HG03439 (cell line): ENCODE measurements around the gene HYLS1.
"Not testable (repeated sequence)": the region's sequence is repeated elsewhere in the genome, so short reads cannot be mapped to it uniquely, and the experiment has no call there.

Experiments used
- ATAC-seq: cut with Tn5 transposase; IDR thresholded peaks from one replicate; pipeline ENCODE4 v1.9.1; 2021; ENCODE audit warnings: mild to moderate bottlenecking, moderate library complexity; ENCODE audit not compliant: unreplicated experiment

Gene HYLS1

DNA sequence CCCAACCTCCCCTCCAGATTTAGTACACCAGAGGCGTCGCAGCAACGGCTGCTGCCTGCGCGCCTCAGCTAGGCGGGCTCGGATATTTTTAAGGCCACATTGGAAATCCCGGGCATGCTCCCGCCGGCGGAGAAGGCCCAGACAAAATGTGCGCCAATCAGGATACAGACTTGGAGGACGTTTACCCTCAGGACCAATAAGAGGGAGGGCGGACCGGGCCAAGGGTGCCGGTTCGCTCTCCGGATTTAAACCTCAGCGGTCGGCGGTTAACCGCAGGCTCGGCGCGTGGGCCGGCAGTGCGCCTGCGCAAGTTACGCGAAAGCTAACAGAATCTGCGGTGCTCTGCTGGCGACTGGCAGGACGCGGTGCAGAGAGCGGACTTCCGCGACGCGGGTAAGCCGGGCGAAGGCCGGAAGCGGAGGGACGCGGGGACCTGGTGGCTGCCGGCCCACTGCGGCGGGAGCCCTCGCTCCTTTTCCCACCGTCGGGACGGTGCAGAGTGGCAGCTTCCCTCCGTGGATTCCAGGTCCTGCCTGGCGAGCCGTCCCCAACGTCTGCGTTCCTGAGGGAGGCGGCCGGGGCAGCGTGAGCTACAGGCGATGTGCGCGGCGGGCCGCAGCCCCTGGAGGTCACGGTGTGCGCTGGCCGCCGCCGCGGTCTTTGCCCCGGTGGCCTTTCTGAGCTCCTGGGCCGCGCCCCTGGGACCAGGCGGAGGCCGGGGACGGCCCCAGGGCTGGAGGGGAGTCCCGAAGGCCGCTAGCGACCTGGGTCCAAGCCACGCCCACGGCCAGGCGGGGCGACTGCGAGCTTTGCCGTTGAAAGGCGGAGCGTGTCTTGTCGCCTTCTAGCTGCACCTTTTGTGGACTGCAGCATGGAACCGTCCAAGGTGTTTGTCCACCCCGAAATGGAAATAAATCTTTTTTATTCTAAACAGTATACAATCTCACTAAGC, at the start of gene HYLS1:
HYLS1 (plus strand) TSS at position 296 of the 952 bp plus-strand sequence. CDS start 11,701 bp downstream, outside the sequence.
- peak; percentile 91 for ATAC-seq

DNA sequence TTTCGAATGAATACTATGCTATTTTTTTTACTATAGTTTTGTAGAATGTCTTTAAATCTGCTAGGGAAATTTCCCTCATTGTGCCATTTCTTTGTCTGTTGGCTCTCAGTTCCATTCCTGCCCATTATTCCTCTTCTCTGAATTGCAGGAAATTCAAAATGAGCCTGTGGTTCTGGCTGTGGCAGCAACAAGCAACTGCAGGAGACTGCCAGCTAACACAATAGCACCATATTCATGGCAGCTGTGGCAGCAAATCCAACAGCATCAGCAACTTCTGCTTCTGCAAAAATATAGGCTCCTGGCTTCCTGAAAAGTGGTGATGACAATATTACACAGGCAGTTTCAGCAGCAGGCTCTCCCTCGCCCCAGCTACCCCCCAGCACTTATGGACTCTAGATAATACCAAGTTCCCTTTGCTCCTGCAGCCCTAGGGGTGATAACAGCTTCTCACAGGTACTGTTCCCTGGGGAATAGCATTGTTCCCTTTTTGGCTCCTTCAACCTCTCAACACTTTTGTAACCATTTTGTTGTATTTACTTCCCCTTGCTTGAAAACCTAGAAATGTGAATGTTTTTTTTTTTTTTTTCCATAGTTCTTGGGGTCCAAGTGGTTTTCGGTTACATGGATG, 45.0 kb upstream of the HYLS1 start:
- ATAC-seq, result no peak

DNA sequence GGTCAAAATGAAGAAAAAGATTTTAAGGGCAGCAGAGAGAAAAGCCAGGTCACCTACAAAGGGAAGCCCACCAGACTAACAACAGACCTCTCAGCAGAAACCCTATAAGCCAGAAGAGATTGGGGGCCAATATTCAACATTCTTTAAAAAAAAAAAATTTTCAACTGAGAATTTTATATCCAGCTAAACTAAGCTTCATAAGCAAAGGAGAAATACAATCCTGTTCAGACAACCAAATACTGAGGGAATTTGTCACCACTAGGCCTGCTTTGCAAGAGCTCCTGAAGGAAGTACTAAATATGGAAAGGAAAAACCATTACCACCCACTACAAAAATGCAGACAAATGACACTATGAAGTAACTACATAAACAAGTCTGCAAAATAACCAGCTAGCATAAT, 41.3 kb upstream of the HYLS1 start:
- no peak for ATAC-seq

- ATAC-seq, result not testable (repeated sequence)
These were observed 29.8 kb upstream of the HYLS1 start for GRCh38 chr11:125857670-125858069.

DNA sequence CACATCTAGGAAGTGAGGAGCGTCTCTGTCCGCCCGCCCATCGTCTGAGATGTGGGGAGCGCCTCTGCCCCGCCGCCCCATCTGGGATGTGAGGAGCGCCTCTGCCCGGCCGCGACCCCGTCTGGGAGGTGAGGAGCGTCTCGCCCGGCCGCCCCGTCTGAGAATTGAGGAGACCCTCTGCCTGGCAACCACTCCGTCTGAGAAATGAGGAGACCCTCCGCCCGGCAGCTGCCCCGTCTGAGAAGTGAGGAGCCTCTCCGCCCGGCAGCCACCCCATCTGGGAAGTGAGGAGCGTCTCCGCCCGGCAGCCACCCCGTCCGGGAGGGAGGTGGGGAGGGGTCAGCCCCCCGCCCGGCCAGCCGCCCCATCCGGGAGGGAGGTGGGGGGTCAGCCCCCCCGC, 24.7 kb upstream of the HYLS1 start:
- ATAC-seq, result not testable (repeated sequence)

- ATAC-seq, result not testable (repeated sequence)
These were observed 22.1 kb upstream of the HYLS1 start for GRCh38 chr11:125865354-125865753.

GRCh38 chr11:125869521-125869920, 17.9 kb upstream of the HYLS1 start:
- ATAC-seq, result no peak

DNA sequence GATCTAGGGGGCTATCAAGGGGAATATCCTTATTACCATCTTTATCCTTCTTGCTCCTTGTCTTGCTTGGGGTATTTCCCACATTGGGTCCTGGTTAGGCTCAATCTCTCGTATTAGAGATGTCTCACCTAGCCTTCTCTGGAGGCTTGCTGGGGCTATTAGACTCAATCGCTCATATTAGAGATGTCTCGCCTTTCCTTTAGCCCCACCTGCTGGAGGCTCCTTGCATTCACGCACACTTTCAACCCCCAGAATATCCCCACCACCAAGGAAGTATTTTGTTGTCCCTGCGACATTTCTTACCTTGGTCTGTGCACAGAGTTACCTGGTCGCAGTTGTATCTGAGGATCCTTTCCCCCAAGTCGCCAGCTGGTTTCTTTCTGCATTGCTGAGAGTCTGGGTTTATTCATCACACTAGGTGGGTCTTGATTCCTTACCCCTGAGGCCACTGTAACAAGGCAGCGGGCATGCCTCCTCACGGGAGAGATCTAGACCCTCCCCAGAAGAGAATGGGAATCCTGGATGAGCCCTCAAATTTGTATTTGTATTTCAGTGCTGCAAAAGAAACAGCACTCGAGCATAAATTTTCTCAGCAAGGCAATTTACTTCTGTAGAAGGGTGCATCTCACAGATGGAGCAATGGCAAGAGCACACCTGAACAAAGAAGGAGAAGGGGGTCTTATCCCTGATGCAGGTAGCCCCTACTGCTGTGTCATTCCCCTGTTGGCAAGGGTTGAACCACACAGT, 15.9 kb upstream of the HYLS1 start:
- ATAC-seq, result no peak

- ATAC-seq, result no peak
These were observed 15.4 kb upstream of the HYLS1 start for GRCh38 chr11:125872138-125872491.

DNA sequence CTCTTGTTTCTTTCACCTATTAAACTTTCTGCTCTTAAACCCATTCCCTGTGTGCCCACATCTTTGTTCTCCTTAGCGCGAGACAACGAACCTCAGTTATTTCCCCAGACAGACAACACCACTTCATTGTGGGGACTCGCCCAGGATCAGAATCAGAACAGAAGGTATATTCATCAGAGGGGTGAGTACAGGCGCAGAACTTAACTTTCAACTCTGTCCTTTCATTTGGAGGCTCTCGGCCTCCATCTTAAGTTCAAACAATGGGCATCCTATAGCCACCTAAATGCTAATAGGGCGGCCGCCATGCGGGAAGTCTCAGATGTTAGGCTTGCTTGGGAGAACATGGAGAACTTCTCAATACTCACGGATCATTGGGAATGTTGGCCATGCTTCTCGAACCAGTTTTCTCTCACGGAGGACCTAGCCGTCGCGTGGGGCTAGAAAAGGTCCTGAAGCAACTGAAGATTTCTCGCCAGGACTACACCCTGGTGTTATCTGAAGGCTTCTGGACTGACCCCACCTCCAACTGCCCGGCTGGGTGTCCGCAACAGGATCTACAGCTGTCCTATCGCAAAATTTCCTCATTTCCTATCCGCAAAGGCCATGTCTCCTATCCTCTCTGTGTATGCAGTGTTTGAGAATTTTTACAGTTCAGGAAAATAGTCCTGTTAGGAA, 13.4 kb upstream of the HYLS1 start:
- no peak for ATAC-seq

DNA sequence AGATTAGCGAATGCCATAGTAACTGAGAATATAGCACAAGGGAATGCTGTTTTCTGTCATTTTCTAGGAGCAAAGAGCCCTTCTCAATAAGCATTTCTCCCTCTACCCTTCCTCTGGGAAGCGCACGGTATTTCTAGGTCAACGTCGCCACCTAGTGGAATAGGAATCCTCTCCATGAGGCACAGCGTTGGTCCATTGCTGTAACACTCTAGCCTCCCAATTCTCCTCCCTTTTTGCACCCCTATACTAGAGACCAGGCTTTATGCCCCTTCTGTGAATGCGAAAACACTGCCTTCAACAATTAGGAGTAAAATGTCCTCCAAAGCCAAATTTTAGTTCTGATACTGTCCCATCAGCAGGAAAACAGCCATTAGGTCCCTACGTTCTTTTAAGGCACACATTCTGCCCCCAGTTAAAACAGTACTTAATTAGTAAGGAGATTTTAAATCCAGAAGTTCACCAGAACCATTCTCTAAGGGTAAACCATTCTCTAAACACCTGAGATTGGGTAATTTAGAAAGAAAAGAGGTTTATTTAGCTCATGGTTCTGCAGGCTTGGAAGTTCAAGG, 12.8 kb upstream of the HYLS1 start:
- ATAC-seq, result no peak

GRCh38 chr11:125881291-125881690, 6.2 kb upstream of the HYLS1 start:
- no peak for ATAC-seq

- ATAC-seq, result no peak
These were observed 4.1 kb upstream of the HYLS1 start for GRCh38 chr11:125883375-125883774.

DNA sequence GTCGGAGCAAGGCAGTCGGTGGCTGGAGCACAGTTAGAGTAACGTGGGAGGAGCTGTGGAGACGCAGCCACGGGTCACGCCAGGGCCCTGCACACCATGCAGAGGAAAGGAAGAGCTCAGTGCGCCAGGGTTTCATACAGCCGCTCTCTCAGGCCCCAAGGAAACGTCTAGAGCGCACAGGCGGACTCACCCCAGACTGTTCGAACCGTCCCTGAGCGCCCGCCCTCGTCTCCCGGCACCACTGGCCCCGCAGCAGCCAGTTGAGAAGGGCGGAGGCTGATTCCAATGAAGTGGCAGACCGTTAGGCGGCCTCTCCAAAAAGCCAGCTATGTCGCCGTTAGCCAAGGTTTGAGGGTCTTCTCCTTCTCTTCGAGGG, 483 bp upstream of the HYLS1 start:
- ATAC-seq, result peak; percentile 33

DNA sequence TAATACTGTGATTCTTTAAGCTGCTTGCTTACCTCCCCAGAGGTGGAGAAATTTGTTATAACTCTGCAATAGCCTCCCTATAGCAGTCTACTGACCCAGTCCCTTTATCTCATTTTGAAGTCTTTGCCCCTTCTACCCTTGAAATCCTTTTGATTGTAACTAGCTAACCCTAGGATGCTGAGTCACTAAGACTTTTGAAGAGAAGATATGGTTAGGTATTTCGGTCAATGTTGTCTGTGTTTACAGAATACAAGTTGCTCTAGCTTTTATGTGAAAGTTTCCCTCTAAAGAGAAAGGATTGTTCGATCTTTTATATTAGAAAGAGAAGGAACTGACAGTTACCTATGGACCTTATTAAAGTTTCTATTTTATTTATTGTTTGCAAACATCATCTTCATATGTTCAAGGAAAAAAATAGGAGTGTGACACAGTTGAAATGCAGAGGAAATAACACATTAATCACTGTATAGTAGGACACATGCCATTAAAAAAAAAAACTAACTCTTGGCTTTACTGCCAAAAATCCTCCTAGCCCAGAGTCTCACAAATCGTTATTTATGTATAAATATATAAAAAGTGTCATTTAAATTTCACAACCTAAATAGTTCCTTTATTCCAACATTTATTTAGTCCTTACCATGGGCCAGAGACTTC, 3.1 kb downstream of the HYLS1 start:
- no peak for ATAC-seq

DNA sequence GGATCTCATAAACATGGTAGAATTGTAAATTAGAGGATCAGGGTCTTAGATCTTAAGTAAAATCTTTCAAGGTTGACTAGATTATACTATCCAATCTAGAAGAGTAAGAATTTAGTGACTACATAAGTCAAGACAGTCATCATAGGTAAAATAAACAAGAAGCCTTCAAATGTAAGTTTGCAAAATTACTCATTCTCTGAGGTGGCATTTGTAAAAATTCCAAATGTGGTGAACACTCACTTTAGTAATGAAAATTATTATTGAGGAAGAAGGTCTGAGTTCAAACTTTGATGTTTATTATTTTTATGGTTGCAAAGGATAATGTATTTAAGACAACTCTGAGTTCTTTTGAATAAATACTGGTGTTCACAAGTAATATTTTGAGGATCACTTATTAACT, 4.6 kb downstream of the HYLS1 start:
- no peak for ATAC-seq

DNA sequence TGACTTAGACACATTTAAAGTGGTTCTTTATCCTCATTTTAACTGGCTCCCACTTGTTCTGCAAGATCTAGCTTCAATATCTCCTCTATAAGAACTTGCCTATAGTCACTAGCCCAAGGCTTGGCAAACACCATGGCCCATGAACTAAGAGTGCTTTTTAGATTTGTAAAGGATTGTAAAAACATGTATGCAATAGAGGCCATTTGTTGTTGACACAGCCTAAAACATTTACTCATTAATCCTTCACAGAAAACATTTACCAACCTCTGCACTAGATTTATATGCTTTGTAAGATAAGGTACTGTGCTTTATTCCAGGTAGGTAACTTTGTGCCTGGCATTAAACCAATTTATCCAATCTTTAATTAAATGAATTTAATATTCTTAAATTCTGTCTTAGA, 5.5 kb downstream of the HYLS1 start:
- ATAC-seq, result no peak

GRCh38 chr11:125901872-125902271, 14.4 kb downstream of the HYLS1 start:
- ATAC-seq, result no peak

- no peak for ATAC-seq
These were observed 14.9 kb downstream of the HYLS1 start for GRCh38 chr11:125902277-125902926.
